HG02798 (cell line): Measurements from ENCODE around the gene LTBP3.
A peak's percentile ranks its signal among the peaks of the same experiment; 100 is the strongest.

Source experiments
- ATAC-seq: cut with Tn5 transposase; IDR thresholded peaks from one replicate; pipeline ENCODE4 v1.9.1; 2021; ENCODE audit warnings: mild to moderate bottlenecking; ENCODE audit not compliant: unreplicated experiment, poor library complexity

Gene LTBP3

GRCh38 chr11:65558002-65558929 lies at the start of gene LTBP3:
TSS of gene LTBP3 (minus strand) at chr11:65558359. CDS start at chr11:65557959, 400 bp downstream.
- ATAC-seq = no peak

GRCh38 chr11:65606876-65607613 lies 48.9 kb upstream of the LTBP3 start:
- ATAC-seq = no peak

- no peak for ATAC-seq
Measured at GRCh38 chr11:65604258-65604657, 46.1 kb upstream of the LTBP3 start.

GRCh38 chr11:65599955-65600246 lies 41.7 kb upstream of the LTBP3 start:
- ATAC-seq = no peak

- no peak for ATAC-seq
Measured at GRCh38 chr11:65599216-65599954, 41.2 kb upstream of the LTBP3 start.

GRCh38 chr11:65598258-65598699 lies 40.1 kb upstream of the LTBP3 start:
- ATAC-seq = no peak

- no peak for ATAC-seq
Measured at GRCh38 chr11:65596520-65596919, 38.4 kb upstream of the LTBP3 start.

- ATAC-seq = no peak
Measured at GRCh38 chr11:65595543-65596281, 37.6 kb upstream of the LTBP3 start, which contains the start of gene KCNK7. TSS of gene KCNK7 (minus strand) at chr11:65595800. CDS start at chr11:65595772, 28 bp downstream.

GRCh38 chr11:65595131-65595530 lies 37.0 kb upstream of the LTBP3 start:
- ATAC-seq = no peak

GRCh38 chr11:65593518-65594414 lies 35.6 kb upstream of the LTBP3 start:
- ATAC-seq = no peak

- ATAC-seq = no peak
Measured at GRCh38 chr11:65592858-65593517, 34.8 kb upstream of the LTBP3 start.

- no peak for ATAC-seq
Measured at GRCh38 chr11:65591939-65592857, 34.0 kb upstream of the LTBP3 start.

- ATAC-seq = no peak
Measured at GRCh38 chr11:65590240-65590738, 32.1 kb upstream of the LTBP3 start.

- ATAC-seq = no peak
Measured at GRCh38 chr11:65589444-65590239, 31.5 kb upstream of the LTBP3 start.

GRCh38 chr11:65588199-65589054 lies 30.3 kb upstream of the LTBP3 start:
- ATAC-seq = peak; percentile 83

GRCh38 chr11:65586676-65587075 lies 28.5 kb upstream of the LTBP3 start:
- ATAC-seq = no peak
